GM21737 (cell line): ENCODE measurements around the gene FKBP14.

Source experiments
- ATAC-seq: cut with Tn5 transposase; IDR thresholded peaks from one replicate; pipeline ENCODE4 v1.9.1; 2021; ENCODE audit warnings: mild to moderate bottlenecking, moderate library complexity; ENCODE audit not compliant: unreplicated experiment

Gene FKBP14

DNA sequence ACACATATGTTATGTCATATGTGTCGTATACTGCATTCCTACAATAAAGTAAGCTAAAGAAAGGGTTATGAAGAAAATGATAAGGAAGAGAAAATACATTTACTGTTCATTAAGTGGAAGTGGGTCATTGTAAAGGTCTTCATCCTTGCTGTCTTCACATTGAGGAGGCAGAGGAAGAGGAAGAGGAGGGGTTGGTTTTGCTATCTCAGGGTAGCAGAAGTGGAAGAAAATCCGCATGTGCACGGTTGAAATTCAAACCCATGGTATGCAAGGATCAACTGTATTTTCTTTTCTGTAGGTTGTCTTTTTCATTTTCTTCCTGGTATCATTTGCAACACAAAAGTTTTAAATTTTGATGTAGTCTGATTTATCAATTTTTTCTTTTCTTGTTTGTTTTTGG, 8.0 kb upstream of the FKBP14 start:
- no peak for ATAC-seq

DNA sequence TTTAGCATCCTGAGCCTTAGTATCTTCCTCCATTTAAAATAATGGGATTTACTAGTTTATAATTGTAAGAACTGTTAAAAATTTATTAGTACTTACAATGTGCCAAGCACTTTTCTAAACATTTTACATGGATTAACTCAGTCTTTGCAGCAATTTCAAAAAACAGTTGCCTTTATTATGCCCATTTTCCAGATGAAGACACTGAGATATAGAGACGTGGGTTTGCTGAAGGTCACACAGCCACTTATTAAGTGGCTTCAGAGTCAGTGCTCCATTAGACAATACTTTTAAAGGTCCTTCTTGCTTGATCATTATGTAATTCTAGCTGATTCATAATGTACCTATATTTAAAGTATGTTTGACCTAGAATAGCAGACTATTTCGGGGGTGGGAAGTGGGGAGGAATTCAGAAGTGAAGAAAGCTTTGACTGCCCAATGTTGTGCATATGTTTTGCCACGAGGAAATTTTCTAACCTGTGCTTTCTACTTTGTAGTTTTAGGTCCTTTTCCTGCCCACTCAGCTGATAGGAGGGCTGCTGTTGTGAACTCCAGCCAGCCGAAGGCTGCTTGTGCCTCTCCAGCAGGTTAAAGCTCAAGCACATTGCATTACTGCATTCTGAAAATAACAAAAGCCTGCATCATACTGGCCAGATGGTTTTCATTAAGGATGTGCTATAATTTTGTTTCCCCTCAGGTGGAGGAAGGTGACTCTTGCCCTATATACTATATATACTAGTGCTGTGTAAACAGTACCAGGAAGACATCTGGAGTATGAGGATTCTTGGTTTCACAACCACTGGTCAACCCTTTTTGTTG, 6.0 kb upstream of the FKBP14 start:
- ATAC-seq = no peak

GRCh38 chr7:30029696-30030095, 3.2 kb upstream of the FKBP14 start:
- no peak for ATAC-seq

DNA sequence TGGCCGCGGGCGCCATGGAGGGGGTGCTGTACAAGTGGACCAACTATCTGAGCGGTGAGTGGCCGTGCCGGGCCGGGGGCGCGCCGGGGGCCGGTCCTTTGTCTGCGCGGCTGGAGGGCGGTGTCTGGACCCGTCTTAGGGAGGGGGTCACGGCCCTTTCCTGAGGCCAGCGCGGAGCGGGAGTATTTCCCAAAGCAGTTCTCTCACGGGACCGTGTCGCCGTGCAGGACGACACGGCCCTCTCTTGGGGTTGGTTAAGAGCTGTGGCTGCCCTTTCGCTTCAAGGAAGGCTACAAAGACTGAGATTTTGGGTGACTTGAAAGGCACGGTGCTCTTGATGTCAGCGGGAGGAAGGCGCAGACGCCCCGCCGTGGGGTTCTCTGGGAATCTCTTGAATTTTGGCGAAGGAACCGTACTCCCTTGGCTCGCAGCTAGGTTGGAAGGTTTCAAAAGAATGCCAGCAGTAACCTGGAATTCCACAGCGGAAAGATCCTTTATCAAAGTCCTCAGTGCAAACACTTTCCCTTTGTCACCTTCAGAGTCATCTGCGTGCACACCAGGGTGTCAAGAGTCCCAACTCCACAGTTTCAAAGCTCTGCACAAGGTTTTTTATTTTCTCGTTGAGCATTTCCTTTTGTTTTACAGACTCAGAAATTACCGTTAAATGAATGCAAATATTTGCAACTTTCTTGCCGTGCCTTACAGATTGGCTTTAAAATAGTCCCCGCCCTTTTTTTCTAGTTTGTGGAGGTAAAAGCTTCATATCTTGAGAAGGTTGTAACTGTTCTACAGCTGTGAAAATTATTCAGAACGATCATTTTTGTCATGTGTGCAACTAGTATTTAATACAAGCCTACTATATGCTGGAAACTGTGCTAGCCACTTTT, 2.5 kb upstream of the FKBP14 start:
- ATAC-seq = peak; percentile 11

GRCh38 chr7:30028216-30028748, 1.8 kb upstream of the FKBP14 start, which contains the start of gene PLEKHA8:
Gene PLEKHA8, plus strand, starts transcription at chr7:30028412. Its CDS starts 351 bp downstream, at chr7:30028763.
- peak; percentile 51 for ATAC-seq

GRCh38 chr7:30027740-30028215, 1.3 kb upstream of the FKBP14 start:
- ATAC-seq = no peak

DNA sequence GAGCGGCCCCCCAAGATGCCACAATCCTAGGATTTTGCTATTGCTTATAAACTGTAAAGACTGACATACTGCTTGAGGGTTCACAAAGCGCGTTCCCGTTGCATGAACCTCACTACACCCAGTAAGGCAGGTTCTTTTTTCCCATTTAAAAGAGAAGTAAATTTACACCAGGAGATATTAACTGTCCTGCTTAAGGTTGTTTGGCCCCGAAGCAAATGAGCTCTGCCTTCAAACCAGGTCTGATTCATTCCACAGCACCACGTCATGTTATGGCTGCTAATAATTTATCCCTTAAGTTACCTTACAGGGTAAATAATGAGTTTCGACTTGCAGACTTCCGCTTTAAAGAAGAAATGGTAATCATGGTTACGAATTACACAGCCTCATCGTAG, 559 bp upstream of the FKBP14 start:
- ATAC-seq = peak; percentile 25

DNA sequence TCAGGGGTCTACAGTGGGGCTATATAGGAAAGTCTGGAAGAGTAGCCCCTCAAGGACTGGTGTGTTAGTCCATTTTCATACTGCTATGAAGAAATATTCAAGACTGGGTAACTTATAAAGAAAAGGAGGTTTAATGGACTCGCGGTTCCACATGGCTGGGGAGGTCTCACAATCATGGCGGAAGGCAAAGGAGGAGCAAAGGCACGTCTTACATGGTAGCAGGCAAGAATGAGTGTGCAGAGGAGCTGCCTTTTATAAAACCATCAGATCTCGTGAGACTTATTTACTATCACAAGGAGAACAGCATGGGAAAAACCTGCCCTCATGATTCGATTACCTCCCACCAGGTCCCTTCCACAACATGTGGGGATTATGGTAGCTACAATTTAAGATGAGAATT, 3.0 kb downstream of the FKBP14 start:
- ATAC-seq = no peak

GRCh38 chr7:30022991-30023390, 3.5 kb downstream of the FKBP14 start:
- ATAC-seq = no peak

GRCh38 chr7:30020535-30020934, 6.0 kb downstream of the FKBP14 start:
- no peak for ATAC-seq

DNA sequence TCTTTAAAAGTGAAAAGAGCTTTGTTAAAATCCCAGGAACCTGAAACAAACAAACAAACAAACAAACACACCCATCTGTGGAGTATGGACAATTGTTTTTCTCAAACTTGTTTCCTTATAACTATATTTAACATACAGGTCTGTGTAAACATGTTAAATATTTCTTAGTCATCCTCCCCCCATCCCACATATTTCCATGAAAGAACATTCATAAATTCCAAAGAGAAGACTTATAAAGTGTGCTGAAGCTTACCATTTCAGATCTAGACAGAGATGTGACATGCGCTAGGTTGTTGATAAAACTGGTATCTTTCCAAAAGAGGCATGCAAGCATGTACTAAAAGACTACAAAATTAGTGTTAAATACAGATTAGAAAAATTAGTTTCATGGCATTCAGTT, 6.5 kb downstream of the FKBP14 start:
- ATAC-seq = no peak

DNA sequence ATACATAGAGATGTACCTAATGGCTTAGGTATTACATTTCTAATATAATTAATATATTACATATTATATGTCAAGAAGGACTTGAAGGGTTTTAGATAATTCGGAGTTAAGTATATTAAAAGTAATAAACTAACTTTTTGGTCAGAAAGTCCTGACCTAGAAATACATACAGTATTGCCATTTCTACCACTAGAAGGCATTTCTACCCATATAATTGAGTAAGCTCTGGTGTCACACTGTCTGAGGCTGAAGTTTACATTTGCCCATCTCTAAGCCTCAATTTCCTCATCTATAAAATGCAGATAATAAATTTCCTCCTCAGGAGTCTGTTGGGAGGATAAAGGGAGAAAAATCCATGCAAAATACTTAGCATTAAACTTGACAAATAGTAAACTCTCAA, 7.1 kb downstream of the FKBP14 start:
- ATAC-seq = no peak

- ATAC-seq = no peak
These were observed 8.1 kb downstream of the FKBP14 start for GRCh38 chr7:30018451-30018850.

GRCh38 chr7:30012757-30013156, 13.7 kb downstream of the FKBP14 start:
- no peak for ATAC-seq

DNA sequence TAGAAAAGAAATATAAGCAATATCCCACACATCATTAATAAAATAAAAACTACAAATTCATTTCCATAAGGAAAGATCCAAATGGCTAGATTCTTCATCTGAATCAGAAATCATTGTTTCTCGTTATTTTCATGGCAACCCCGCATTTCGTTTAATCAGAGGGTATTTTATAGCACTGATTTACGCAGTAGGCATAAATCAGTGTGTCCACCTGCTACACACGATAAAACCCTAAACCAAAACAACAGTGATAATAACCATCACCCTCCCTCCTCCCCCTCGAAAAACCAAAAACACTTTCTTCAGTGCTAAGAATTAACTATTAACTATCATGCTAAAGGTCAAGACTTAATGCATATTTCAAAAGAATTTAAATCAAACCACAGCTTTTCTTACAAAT, 16.5 kb downstream of the FKBP14 start:
- no peak for ATAC-seq

DNA sequence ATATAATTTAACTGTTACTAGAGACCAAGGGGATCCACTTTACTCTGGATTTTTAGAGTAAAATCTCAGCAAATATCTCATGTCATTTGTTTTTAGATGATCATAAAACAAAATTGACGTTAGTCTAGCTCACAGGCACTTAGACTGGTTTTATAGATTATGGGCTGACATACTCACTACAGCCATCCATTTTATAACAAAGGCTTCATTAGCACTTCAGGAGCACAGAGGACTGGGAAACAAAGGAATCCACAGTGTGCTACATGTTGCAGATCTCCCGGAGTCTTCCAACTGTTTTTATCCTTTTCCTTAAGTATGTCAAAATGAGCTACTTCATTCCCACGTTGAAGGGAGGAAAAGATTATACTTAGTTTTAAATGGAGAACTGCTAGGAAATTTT, 21.0 kb downstream of the FKBP14 start:
- ATAC-seq = no peak

DNA sequence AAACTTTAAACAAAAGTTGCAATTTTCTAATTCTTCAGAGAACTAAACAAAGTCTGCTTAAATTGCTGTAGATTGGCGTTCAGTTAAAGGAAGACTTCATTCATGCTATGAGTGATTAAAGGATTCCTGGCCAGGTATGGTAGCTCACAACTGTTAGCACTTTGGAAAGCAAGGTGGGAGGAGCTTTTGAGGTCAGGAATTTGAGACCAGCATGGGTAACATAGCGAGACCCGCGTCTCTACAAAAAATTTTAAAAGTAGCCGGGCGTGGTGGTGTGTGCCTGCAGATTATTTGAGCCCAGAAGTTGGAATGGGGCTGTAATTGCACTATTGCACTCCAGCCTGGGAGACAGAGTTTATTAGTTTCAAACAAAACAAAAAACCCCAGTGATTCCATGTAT, 23.4 kb downstream of the FKBP14 start:
- ATAC-seq = no peak

DNA sequence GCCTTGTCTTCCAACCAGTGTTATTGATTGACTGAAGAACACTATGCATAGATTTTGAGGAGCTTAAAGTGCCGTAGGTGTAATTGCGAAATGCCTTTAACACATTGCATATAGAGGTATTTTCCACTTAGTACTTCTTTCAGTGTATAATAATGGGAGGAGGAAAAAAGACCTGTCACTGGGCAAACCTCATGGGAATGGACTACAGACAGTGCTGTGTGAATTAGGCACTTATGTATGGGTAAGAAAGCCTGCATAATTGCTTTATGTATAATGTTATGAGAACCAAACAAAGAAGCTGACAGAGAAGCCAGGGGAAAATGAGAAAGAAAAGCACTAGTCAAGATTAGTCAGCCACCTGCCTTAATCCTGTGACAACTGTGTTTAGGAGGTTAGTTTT, 24.5 kb downstream of the FKBP14 start:
- ATAC-seq = no peak

DNA sequence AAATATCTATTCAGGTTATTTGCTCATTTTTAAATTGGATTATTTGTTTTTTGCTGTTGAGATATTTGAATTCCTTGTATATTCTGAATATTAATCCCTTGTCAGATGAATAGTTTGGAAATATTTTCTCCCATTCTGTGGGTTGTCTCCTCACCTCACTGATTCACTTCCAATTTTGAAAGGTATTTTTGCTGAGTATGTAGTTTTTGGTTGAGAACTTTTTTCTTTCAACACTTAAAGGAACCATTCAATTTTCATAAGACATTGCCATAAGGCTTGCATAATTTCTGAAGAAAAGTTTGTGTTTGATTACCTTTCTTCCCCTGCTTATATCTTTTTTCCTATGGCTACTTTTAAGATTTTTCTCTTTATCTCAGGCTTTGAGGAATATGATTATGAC, 28.0 kb downstream of the FKBP14 start:
- ATAC-seq = no peak

- ATAC-seq = no peak
These were observed 30.2 kb downstream of the FKBP14 start for GRCh38 chr7:29996321-29996720.

DNA sequence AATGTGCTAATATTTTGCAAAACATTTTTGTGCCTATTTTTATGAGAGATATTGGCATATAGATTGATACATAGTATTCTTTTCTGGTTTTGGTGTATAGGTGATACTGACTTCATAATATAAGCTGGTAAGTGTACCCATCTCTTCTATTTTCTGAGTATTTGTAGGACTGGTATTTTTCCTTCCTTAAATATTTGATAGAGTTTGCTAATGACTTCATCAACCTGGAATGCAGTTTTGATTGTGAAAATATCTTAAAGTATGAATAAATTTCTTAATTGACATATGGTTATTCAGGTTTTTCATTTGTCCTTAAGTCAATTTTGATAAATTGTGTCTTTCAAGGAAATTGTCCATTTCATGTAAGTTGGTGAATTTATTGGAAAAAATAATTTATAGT, 30.9 kb downstream of the FKBP14 start:
- ATAC-seq = no peak

- ATAC-seq = no peak
These were observed 33.4 kb downstream of the FKBP14 start for GRCh38 chr7:29993140-29993539.
